Measurements from ENCODE around the gene C16orf46.

DNA sequence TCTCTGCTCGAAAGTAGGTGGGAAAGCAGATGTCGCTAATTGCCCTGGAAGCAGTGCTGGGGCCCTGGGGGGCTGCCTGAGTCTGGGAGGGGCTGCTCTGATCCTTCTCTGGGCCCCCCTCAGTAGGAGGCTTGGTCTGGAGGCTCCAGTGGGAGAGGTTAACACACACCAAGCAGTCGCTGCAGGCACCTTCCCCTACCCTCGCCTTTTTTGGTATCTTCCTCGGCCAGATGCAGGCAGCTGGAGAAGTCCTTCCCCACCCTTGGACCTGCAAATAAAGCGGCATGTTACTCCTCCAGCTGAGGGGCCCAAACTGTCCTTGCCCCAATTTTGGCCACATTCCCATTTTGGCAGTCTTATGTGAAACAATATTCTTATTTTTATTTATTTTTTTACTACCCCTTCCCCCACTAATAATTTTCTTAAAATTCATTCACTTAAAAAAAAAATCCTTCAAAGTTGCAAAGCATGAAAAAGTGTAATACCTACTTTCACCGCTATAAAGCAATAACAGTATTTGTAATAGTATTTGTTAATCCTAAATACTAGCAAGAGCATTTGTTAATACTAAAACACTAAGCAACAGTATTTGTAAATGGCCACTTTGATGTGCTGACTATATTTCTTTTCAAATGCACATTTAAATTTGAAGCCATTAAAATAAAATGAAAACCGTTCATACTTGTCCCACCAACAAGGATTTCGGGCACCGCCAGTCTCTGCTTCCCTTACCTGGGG lies 15.0 kb downstream of the C16orf46 start:
- TF ChIP-seq, protein P1, sequence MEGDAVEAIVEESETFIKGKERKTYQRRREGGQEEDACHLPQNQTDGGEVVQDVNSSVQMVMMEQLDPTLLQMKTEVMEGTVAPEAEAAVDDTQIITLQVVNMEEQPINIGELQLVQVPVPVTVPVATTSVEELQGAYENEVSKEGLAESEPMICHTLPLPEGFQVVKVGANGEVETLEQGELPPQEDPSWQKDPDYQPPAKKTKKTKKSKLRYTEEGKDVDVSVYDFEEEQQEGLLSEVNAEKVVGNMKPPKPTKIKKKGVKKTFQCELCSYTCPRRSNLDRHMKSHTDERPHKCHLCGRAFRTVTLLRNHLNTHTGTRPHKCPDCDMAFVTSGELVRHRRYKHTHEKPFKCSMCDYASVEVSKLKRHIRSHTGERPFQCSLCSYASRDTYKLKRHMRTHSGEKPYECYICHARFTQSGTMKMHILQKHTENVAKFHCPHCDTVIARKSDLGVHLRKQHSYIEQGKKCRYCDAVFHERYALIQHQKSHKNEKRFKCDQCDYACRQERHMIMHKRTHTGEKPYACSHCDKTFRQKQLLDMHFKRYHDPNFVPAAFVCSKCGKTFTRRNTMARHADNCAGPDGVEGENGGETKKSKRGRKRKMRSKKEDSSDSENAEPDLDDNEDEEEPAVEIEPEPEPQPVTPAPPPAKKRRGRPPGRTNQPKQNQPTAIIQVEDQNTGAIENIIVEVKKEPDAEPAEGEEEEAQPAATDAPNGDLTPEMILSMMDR (IDR thresholded peaks at IDR 0.05): no peak
- TF ChIP-seq POLR2A (IDR thresholded peaks at IDR 0.05): no peak
